PC-9 (cell line): Measurements from ENCODE around the gene COL23A1. TPM values are rescaled to one million over a fixed set of nuclear protein-coding genes. Genes with fewer than 3 reads are reported as not detected.

Experiments
- BruUV-seq: library from RNA; stranded (reverse); fragments of 400-500 nt; replicated peaks from 2 replicates; lab custom pipeline; 2021; lab: Mats Ljungman, UMichigan
- CTCF ChIA-PET: fragments of 300-600 bp; sonication (Branson Sonifier 250); formaldehyde crosslinking; loops from one replicate; lab custom pipeline; 2022; ENCODE audit warnings: antibody characterized with exemption; lab: Charles Lee
- POLR2A ChIA-PET: fragments of 300-600 bp; sonication (Branson Sonifier 250); formaldehyde crosslinking; loops from one replicate; lab custom pipeline; 2022; ENCODE audit warnings: antibody characterized with exemption; ENCODE audit not compliant: unreplicated experiment; lab: Charles Lee
- DNase-seq, 2 experiments: peaks; one replicate each; pipeline versions ENCODE4 v3.0.0 to v3.0.0-alpha.2; 2015 to 2022; ENCODE audit warnings: mixed read lengths in 1 of 2
- H2AFZ ChIP-seq: fragments of 200-600 bp; sonication (generic); 2 replicates; pipeline ENCODE4 v1.8.1; 2017; ENCODE audit warnings: antibody characterized with exemption
- H3F3A ChIP-seq: fragments of 200-600 bp; sonication (generic); 2 replicates; pipeline ENCODE4 v1.8.1; 2017; ENCODE audit warnings: antibody characterized with exemption, mild to moderate bottlenecking, low read depth; ENCODE audit not compliant: insufficient read depth
- H3K27ac ChIP-seq: fragments of 200-600 bp; sonication (generic); 2 replicates; pipeline ENCODE4 v1.6.1; 2016; ENCODE audit warnings: mixed run types
- H3K27me3 ChIP-seq: fragments of 200-600 bp; sonication (generic); 2 replicates; pipeline ENCODE4 v1.6.1; 2016; ENCODE audit warnings: low read depth, mixed run types; ENCODE audit not compliant: insufficient read depth
- H3K36me3 ChIP-seq: fragments of 200-600 bp; sonication (generic); 2 replicates; pipeline ENCODE4 v1.6.1; 2016; ENCODE audit warnings: low read depth, mixed run types
- H3K4me1 ChIP-seq: fragments of 200-600 bp; sonication (generic); replicated peaks from 2 replicates; pipeline ENCODE4 v1.6.1; 2016; ENCODE audit warnings: mixed run types; ENCODE audit not compliant: insufficient read depth
- H3K4me2 ChIP-seq: fragments of 200-600 bp; sonication (generic); 2 replicates; pipeline ENCODE4 v1.6.1; 2017; ENCODE audit warnings: mixed run types
- H3K4me3 ChIP-seq: fragments of 200-600 bp; sonication (generic); 2 replicates; pipeline ENCODE4 v1.6.1; 2016; ENCODE audit warnings: mixed run types
- H3K79me2 ChIP-seq: fragments of 200-600 bp; sonication (generic); 2 replicates; pipeline ENCODE4 v1.6.1; 2017; ENCODE audit warnings: low read depth, mixed run types
- H3K9me2 ChIP-seq: fragments of 200-600 bp; sonication (generic); 2 replicates; pipeline ENCODE4 v1.8.1; 2017; ENCODE audit warnings: mild to moderate bottlenecking; ENCODE audit not compliant: insufficient read depth
- H3K9me3 ChIP-seq: fragments of 200-600 bp; sonication (generic); 2 replicates; pipeline ENCODE4 v1.8.1; 2016; ENCODE audit warnings: low read depth; ENCODE audit not compliant: insufficient read depth
- H4K20me1 ChIP-seq: fragments of 200-600 bp; sonication (generic); 2 replicates; pipeline ENCODE4 v1.8.1; 2017; ENCODE audit not compliant: insufficient read depth
- EZH2 ChIP-seq: fragments of 200-600 bp; sonication (generic); IDR thresholded peaks from 2 replicates; pipeline ENCODE4 v1.8.0; 2017; ENCODE audit warnings: antibody characterized with exemption, low read depth
- intact Hi-C: fragments of 100-400 bp; cut with micrococcal nuclease; formaldehyde crosslinking; loops from one replicate; pipeline ENCODE4 v1.10.0; 2022; ENCODE audit not compliant: unreplicated experiment
- total RNA-seq: library from RNA; stranded (reverse); gene quantifications from 2 replicates; pipeline ENCODE4 v1.2.3, GENCODE V29; 2021
- TF ChIP-seq, protein P1 (sequence below): fragments of 200-600 bp; sonication (generic); conservative IDR thresholded peaks from 2 replicates; pipeline ENCODE4 v1.6.1; 2017; ENCODE audit warnings: mixed run types, antibody characterized with exemption, mild to moderate bottlenecking, moderate library complexity

Gene COL23A1
- total RNA-seq, 1 experiment from 2014 or later: not detected

DNA sequence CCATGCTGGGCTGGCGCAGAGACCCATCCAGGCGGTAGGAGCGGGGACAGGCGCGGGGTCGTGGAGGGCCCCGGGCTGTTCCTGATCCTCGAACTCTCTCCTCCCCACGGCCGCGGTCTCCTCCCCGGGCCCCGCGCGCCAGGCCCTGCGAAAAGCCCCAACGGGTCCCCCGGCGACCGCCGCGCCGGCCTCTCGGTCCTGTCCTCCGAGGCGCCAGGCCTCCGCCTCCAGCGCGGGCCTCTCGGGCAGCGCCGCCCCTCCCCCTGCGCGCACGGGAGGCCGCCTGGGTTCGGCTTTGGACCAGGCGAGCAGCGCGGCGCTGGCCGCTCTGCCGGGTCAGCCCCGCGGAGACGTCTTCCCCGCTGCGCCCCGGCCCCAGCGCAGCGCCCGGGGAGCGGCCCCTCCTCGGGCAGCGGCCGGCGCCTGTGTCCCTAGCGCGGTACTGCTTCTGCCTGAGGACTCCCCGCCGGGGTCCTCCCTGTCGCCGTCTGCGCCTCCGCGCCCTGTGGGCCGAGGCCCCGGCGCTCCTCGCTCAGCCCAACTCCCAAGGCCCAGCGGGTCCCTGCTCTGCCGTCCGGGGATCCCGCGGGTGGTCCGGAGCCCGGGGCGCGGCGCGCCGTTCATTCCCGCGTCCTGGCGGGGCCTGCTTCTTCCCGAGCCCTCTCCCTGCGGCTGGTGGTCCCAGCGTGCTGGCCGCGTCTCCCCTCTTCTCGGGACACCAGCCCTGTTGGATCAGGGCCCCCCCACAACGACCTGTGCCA, 13.4 kb downstream of the COL23A1 start:
- H3K27ac ChIP-seq: no peak overlapping the region
- H3K27me3 ChIP-seq: peaks cover 81% of the 10 kb centered on the region
- POLR2A ChIA-PET: no interaction called here
- no TSS peak for BruUV-seq
- intact Hi-C loops: no loop called here
- H3K79me2 ChIP-seq: no peaks in the 10 kb centered on the region
- H3K36me3 ChIP-seq: no peaks in the 10 kb centered on the region
- no peak overlapping the region for H2AFZ ChIP-seq
- H3K9me3 ChIP-seq: no peaks in the 10 kb centered on the region
- H3K4me2 ChIP-seq: no peak overlapping the region
- no peaks in the 10 kb centered on the region for H3K4me1 ChIP-seq
- CTCF ChIA-PET: no interaction called here
- H3K9me2 ChIP-seq: no peaks in the 10 kb centered on the region
- no peaks in the 10 kb centered on the region for H4K20me1 ChIP-seq
- H3F3A ChIP-seq: no peaks in the 10 kb centered on the region
- no peak overlapping the region for H3K4me3 ChIP-seq
- DNase-seq: no peak
- TF ChIP-seq, protein P1, sequence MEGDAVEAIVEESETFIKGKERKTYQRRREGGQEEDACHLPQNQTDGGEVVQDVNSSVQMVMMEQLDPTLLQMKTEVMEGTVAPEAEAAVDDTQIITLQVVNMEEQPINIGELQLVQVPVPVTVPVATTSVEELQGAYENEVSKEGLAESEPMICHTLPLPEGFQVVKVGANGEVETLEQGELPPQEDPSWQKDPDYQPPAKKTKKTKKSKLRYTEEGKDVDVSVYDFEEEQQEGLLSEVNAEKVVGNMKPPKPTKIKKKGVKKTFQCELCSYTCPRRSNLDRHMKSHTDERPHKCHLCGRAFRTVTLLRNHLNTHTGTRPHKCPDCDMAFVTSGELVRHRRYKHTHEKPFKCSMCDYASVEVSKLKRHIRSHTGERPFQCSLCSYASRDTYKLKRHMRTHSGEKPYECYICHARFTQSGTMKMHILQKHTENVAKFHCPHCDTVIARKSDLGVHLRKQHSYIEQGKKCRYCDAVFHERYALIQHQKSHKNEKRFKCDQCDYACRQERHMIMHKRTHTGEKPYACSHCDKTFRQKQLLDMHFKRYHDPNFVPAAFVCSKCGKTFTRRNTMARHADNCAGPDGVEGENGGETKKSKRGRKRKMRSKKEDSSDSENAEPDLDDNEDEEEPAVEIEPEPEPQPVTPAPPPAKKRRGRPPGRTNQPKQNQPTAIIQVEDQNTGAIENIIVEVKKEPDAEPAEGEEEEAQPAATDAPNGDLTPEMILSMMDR: no peak
- no peak for TF ChIP-seq EZH2

DNA sequence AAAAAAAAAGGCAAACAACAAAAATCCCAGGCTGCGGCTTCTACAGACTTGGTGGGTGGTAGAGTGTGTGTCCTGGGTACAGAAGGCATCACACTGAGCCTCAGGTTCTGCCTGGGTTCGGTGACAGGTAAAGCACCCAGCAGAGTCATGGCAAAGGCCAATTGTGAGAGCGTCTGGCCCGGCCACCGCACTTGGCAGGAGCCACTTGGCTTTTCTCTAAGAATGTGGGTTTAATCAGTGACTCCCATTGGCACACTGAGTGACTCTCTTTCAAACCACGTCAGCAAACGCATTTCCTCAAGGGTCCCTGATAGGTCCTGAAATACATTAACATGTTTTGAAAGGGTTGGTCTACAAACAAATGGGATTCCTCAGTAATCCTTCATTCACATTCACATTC, 17.0 kb downstream of the COL23A1 start:
- no peaks in the 10 kb centered on the region for H3K79me2 ChIP-seq
- no peak for DNase-seq
- no peaks in the 10 kb centered on the region for H3F3A ChIP-seq
- intact Hi-C loops: no loop called here
- no peak overlapping the region for H2AFZ ChIP-seq
- peaks cover 81% of the 10 kb centered on the region for H3K27me3 ChIP-seq
- H3K4me2 ChIP-seq: no peak overlapping the region
- ChIA-PET POLR2A (no interaction called here), CTCF (no interaction called here)
- no peaks in the 10 kb centered on the region for H3K9me2 ChIP-seq
- no peaks in the 10 kb centered on the region for H3K36me3 ChIP-seq
- no TSS peak for BruUV-seq
- no peaks in the 10 kb centered on the region for H3K4me1 ChIP-seq
- no peak overlapping the region for H3K27ac ChIP-seq
- no peaks in the 10 kb centered on the region for H4K20me1 ChIP-seq
- no peak overlapping the region for H3K4me3 ChIP-seq
- TF ChIP-seq, protein P1: no peak
- no peak for TF ChIP-seq EZH2
- no peaks in the 10 kb centered on the region for H3K9me3 ChIP-seq

DNA sequence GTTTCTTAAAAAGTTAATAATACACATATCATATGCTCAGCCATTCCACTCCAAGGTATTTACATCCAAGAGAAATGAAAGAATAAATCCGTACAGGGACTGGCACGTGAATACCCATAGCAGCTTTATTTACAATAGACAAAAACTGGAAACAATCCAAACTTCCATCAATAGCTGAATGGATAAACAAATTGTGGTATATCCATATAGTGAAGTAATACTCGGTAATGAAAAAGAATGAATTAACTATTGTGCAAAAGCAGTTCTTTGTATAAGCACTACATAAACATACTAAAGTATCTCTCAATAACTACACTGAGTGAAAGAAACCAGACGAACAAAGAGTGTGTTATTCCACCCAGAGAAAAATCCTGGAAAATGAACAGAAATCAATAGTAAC, 17.6 kb downstream of the COL23A1 start:
- Histone ChIP-seq H3K27ac (no peak overlapping the region), H3K9me2 (no peaks in the 10 kb centered on the region), H4K20me1 (no peaks in the 10 kb centered on the region), H3K36me3 (no peaks in the 10 kb centered on the region), H3K4me1 (no peaks in the 10 kb centered on the region), H3K27me3 (peaks cover 85% of the 10 kb centered on the region), H3K4me3 (no peak overlapping the region), H3F3A (no peaks in the 10 kb centered on the region), H2AFZ (no peak overlapping the region), H3K79me2 (no peaks in the 10 kb centered on the region), H3K4me2 (no peak overlapping the region), H3K9me3 (no peaks in the 10 kb centered on the region)
- ChIA-PET POLR2A (no interaction called here), CTCF (no interaction called here)
- intact Hi-C loops: no loop called here
- no TSS peak for BruUV-seq
- TF ChIP-seq, protein P1: no peak
- TF ChIP-seq EZH2: no peak
- DNase-seq: no peak
